IMR-90 (cell line): ENCODE measurements around the gene SYTL3. TPM values are rescaled to one million over a fixed set of nuclear protein-coding genes. Genes with fewer than 3 reads are reported as not detected.

Experiments
- ATAC-seq: fragments of 200-7000 bp; cut with Tn5 transposase; 2 replicates; pipeline ENCODE4 v1.9.1; 2020; ENCODE audit warnings: low read depth, mild to moderate bottlenecking, moderate library complexity
- BruUV-seq: library from RNA; stranded (reverse); fragments of 400-500 nt; replicated peaks from 2 replicates; lab custom pipeline; 2021; lab: Mats Ljungman, UMichigan
- CTCF ChIA-PET: fragments of 300-600 bp; formaldehyde crosslinking; extraction: SDS; loops from one replicate; lab custom pipeline; 2021; ENCODE audit warnings: antibody characterized with exemption; lab: Yijun Ruan, JAX
- POLR2A ChIA-PET: fragments of 300-600 bp; sonication (Branson Sonifier 250); formaldehyde crosslinking; loops from one replicate; lab custom pipeline; 2022; ENCODE audit warnings: antibody characterized with exemption; ENCODE audit not compliant: unreplicated experiment; lab: Charles Lee
- DNase-seq: peaks from one replicate; pipeline ENCODE4 v3.0.0; 2013
- H2AFZ ChIP-seq: replicated peaks from 2 replicates; pipeline ENCODE3; 2013; ENCODE audit warnings: low read length, mild to moderate bottlenecking; ENCODE audit not compliant: poor library complexity
- H2AK5ac ChIP-seq: 2 replicates; pipeline ENCODE4 v1.6.1; 2013; ENCODE audit warnings: low read depth, low read length, inconsistent platforms
- H2AK9ac ChIP-seq: replicated peaks from 2 replicates; pipeline ENCODE3; 2013; ENCODE audit warnings: mild to moderate bottlenecking, low read depth, low read length, moderate library complexity; ENCODE audit not compliant: poor library complexity
- H2BK120ac ChIP-seq: 2 replicates; pipeline ENCODE4 v1.6.1; 2013; ENCODE audit warnings: low read depth, low read length, inconsistent platforms
- H2BK15ac ChIP-seq: 3 replicates; pipeline ENCODE4 v1.6.1; 2013; ENCODE audit warnings: low read depth, low read length, inconsistent platforms
- H2BK20ac ChIP-seq: 2 replicates; pipeline ENCODE4 v1.6.1; 2013; ENCODE audit warnings: low read depth, mild to moderate bottlenecking, inconsistent platforms, low read length, moderate library complexity
- H2BK5ac ChIP-seq: 2 replicates; pipeline ENCODE4 v1.6.1; 2013; ENCODE audit warnings: mild to moderate bottlenecking, low read depth, low read length, inconsistent platforms; ENCODE audit not compliant: poor library complexity, severe bottlenecking
- H3K14ac ChIP-seq: replicated peaks from 2 replicates; pipeline ENCODE4 v1.6.1; 2013; ENCODE audit warnings: low read depth, low read length, inconsistent platforms
- H3K18ac ChIP-seq: 2 replicates; pipeline ENCODE4 v1.6.1; 2013; ENCODE audit warnings: low read depth, low read length, control low read depth
- H3K23ac ChIP-seq: 2 replicates; pipeline ENCODE4 v1.6.1; 2013; ENCODE audit warnings: low read depth, low read length, inconsistent platforms
- H3K27ac ChIP-seq: 2 replicates; pipeline ENCODE4 v1.5.1; 2013; ENCODE audit warnings: mild to moderate bottlenecking, control low read depth, low read length; ENCODE audit not compliant: insufficient read depth
- H3K27me3 ChIP-seq: 2 replicates; pipeline ENCODE4 v1.6.1; 2013; ENCODE audit warnings: low read length; ENCODE audit not compliant: control insufficient read depth, insufficient read depth
- H3K36me3 ChIP-seq: 2 replicates; pipeline ENCODE4 v1.6.1; 2013; ENCODE audit warnings: low read length, mixed read lengths; ENCODE audit not compliant: control insufficient read depth, insufficient read depth
- H3K4ac ChIP-seq: 2 replicates; pipeline ENCODE4 v1.6.1; 2013; ENCODE audit warnings: low read depth, low read length, inconsistent platforms
- H3K4me1 ChIP-seq: 2 replicates; pipeline ENCODE4 v1.6.1; 2013; ENCODE audit warnings: low read length, mixed read lengths; ENCODE audit not compliant: control insufficient read depth, insufficient read depth
- H3K4me2 ChIP-seq: 2 replicates; pipeline ENCODE4 v1.6.1; 2013; ENCODE audit warnings: low read depth, mild to moderate bottlenecking, control low read depth, low read length, moderate library complexity
- H3K4me3 ChIP-seq: 2 replicates; pipeline ENCODE4 v1.5.1; 2013; ENCODE audit warnings: low read depth, mild to moderate bottlenecking, control low read depth, low read length, moderate library complexity; ENCODE audit not compliant: insufficient read depth
- H3K56ac ChIP-seq: 2 replicates; pipeline ENCODE4 v1.6.1; 2013; ENCODE audit warnings: low read length, inconsistent platforms; ENCODE audit not compliant: insufficient read depth; ENCODE audit errors: extremely low read depth
- H3K79me1 ChIP-seq, 2 experiments: 2 replicates each; pipeline ENCODE4 v1.6.1; 2013; ENCODE audit warnings: low read length in 2 of 2, inconsistent platforms in 1 of 2, low read depth in 1 of 2
- H3K9ac ChIP-seq: 2 replicates; pipeline ENCODE4 v1.6.1; 2013; ENCODE audit warnings: low read depth, low read length, control low read depth
- H3K9me1 ChIP-seq: 2 replicates; pipeline ENCODE4 v1.6.1; 2013; ENCODE audit warnings: low read length, inconsistent platforms; ENCODE audit not compliant: insufficient read depth
- H3K9me3 ChIP-seq: 2 replicates; pipeline ENCODE4 v1.6.1; 2013; ENCODE audit warnings: low read length; ENCODE audit not compliant: control insufficient read depth, insufficient read depth
- H4K20me1 ChIP-seq: 2 replicates; pipeline ENCODE4 v1.6.1; 2013; ENCODE audit warnings: low read length, inconsistent platforms; ENCODE audit not compliant: insufficient read depth
- H4K5ac ChIP-seq: 2 replicates; pipeline ENCODE4 v1.6.1; 2013; ENCODE audit warnings: mild to moderate bottlenecking, low read depth, low read length, control low read depth
- H4K8ac ChIP-seq, 2 experiments: 2 replicates each; pipeline ENCODE4 v1.6.1; 2013; ENCODE audit warnings: low read depth in 2 of 2, low read length in 2 of 2, control low read depth in 1 of 2, inconsistent platforms in 1 of 2
- H4K91ac ChIP-seq: 2 replicates; pipeline ENCODE4 v1.6.1; 2013; ENCODE audit warnings: low read depth, low read length, inconsistent platforms; ENCODE audit not compliant: insufficient read depth
- BHLHE40 ChIP-seq: fragments of 150-350 bp; IDR thresholded peaks from 2 replicates; pipeline ENCODE4 v1.6.1; 2016; ENCODE audit warnings: mild to moderate bottlenecking, low read depth, low read length
- CEBPB ChIP-seq: IDR thresholded peaks from 2 replicates; pipeline ENCODE4 v1.6.1; 2012; ENCODE audit warnings: low read depth, low read length, improper control_type of control experiment
- CHD1 ChIP-seq: IDR thresholded peaks from 2 replicates; pipeline ENCODE4 v1.6.1; 2012; ENCODE audit warnings: low read depth, low read length, improper control_type of control experiment
- FOS ChIP-seq: fragments of 150-350 bp; IDR thresholded peaks from 2 replicates; pipeline ENCODE4 v1.6.1; 2016; ENCODE audit warnings: low read depth, low read length
- MAFK ChIP-seq: IDR thresholded peaks from 2 replicates; pipeline ENCODE4 v1.6.1; 2012; ENCODE audit warnings: low read depth, low read length, improper control_type of control experiment
- MAZ ChIP-seq: IDR thresholded peaks from 2 replicates; pipeline ENCODE4 v1.6.1; 2012; ENCODE audit warnings: low read depth, mild to moderate bottlenecking, low read length, improper control_type of control experiment, moderate library complexity, borderline replicate concordance
- MXI1 ChIP-seq: IDR thresholded peaks from 2 replicates; pipeline ENCODE4 v1.6.1; 2012; ENCODE audit warnings: low read depth, mild to moderate bottlenecking, low read length, moderate library complexity, borderline replicate concordance
- NFE2L2 ChIP-seq: fragments of 150-350 bp; IDR thresholded peaks from 2 replicates; pipeline ENCODE4 v1.6.1; 2016; ENCODE audit warnings: low read depth, mild to moderate bottlenecking, low read length
- POLR2A ChIP-seq: IDR thresholded peaks from 2 replicates; pipeline ENCODE4 v1.6.1; 2012; ENCODE audit warnings: mild to moderate bottlenecking, low read depth, low read length
- RAD21 ChIP-seq: IDR thresholded peaks from 2 replicates; pipeline ENCODE4 v1.6.1; 2012; ENCODE audit warnings: low read length, improper control_type of control experiment
- RCOR1 ChIP-seq: IDR thresholded peaks from 2 replicates; pipeline ENCODE4 v1.6.1; 2012; ENCODE audit warnings: mild to moderate bottlenecking, low read length, improper control_type of control experiment; ENCODE audit not compliant: insufficient replicate concordance
- RFX5 ChIP-seq: IDR thresholded peaks from 2 replicates; pipeline ENCODE4 v1.8.0; 2012; ENCODE audit warnings: low read depth, mild to moderate bottlenecking, low read length, moderate library complexity
- SMC3 ChIP-seq: fragments of 150-350 bp; IDR thresholded peaks from 2 replicates; pipeline ENCODE4 v1.6.1; 2016; ENCODE audit warnings: low read depth, mild to moderate bottlenecking, antibody characterized with exemption, low read length, moderate library complexity
- USF2 ChIP-seq: fragments of 150-350 bp; IDR thresholded peaks from 2 replicates; pipeline ENCODE4 v1.6.1; 2017; ENCODE audit warnings: mild to moderate bottlenecking, antibody characterized with exemption, low read length, low read depth
- WGBS, 2 experiments: methylation state at CpG; one replicate each; pipeline versions ENCODE4 v1.1.5 to v1.1.7; 2013; ENCODE audit warnings: missing lambda C conversion rate in 2 of 2; ENCODE audit not compliant: insufficient read length in 1 of 2; ENCODE audit errors: extremely low coverage in 2 of 2; 5-methylcytosine and 5-hydroxymethylcytosine counted together
- dilution Hi-C: fragments of 300-500 bp; cut with HindIII; formaldehyde crosslinking; loops from one replicate; pipeline ENCODE4 v1.14.3; 2018; ENCODE audit warnings: low sequenced_read_pairs; ENCODE audit not compliant: unreplicated experiment
- in situ Hi-C: fragments of 300-500 bp; cut with MboI; formaldehyde crosslinking; loops from 3 replicates; pipeline ENCODE4 v1.14.3; 2019; ENCODE audit warnings: low sequenced_read_pairs, inconsistent platforms, mixed read lengths
- intact Hi-C: fragments of 100-400 bp; cut with micrococcal nuclease; formaldehyde crosslinking; loops from 2 replicates; pipeline ENCODE4 v1.10.0; 2022
- polyA plus RNA-seq, 3 experiments: library from polyadenylated mRNA; depleted of rRNA; stranded (reverse); fragments of >200 nt; gene quantifications; 2 replicates each; pipeline ENCODE4 v1.2.3, GENCODE V29; 2012; ENCODE audit warnings: low replicate concordance in 1 of 3
- total RNA-seq: library from RNA; depleted of rRNA; stranded (reverse); fragments of >200 nt; gene quantifications from 2 replicates; pipeline ENCODE4 v1.2.3, GENCODE V29; 2012
- TF ChIP-seq, protein P1 (sequence below): fragments of 150-350 bp; IDR thresholded peaks from 2 replicates; pipeline ENCODE4 v1.6.1; 2016; ENCODE audit warnings: low read depth, mild to moderate bottlenecking, low read length, moderate library complexity, borderline replicate concordance

SYTL3 gene
- total and polyA plus RNA-seq, 2 of the 4 experiments (the other 2 are of a cell fraction): 2.9 to 4.3 TPM

- no peak for TF ChIP-seq CHD1
Observed at GRCh38 chr6:158642097-158642601, 7.7 kb upstream of the SYTL3 start (continued).

DNA sequence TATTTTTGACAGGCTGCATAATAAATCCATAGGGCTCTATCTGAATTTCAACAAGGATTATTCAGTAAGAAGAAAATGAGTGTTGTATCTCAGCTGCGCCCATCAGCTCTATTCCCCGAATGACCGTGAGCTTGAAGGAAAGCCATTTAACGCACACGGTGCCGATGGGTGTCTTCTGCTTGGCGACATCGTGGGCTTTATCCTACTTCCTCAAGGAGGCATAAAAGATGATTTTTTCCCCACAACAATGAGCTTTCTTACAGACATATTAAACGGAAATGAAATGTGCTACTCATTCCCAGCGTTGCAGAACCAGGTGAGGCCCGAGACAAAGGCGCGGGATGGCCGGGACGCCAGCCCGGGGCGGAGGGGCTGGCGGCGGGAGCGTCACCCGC, 6.0 kb upstream of the SYTL3 start:
- Histone ChIP-seq H3K9ac (peak overlapping the region; percentile 95), H3K9me1 (peaks cover 19% of the 10 kb centered on the region; the same call in 1 of the 2 replicates), H2AK5ac (peak overlapping the region; percentile 72), H3K4ac (peak overlapping the region; percentile 94), H3K4me3 (peak overlapping the region; percentile 95), H3K23ac (peak overlapping the region; percentile 99), H2AK9ac (peak overlapping the region; percentile 99), H3K56ac (peak overlapping the region; percentile 89), H3K27ac (peak overlapping the region; percentile 98), H3K18ac (peak overlapping the region; percentile 22), H3K79me1 (peaks cover 17 to 51% of the 10 kb centered on the region in 2 experiments), H3K36me3 (peaks cover 11% of the 10 kb centered on the region), H4K91ac (peak overlapping the region; percentile 81), H2BK120ac (peak overlapping the region; percentile 72; the same call in 1 of the 2 replicates), H3K4me2 (peak overlapping the region; percentile 76), H3K9me3 (no peaks in the 10 kb centered on the region), H2BK5ac (peak overlapping the region; percentile 96), H4K20me1 (peaks cover 30% of the 10 kb centered on the region), H2BK20ac (no peak overlapping the region), H3K4me1 (peaks cover 22% of the 10 kb centered on the region), H4K8ac (peak overlapping the region; percentile 80 to 88), H4K5ac (peak overlapping the region; percentile 32; the same call in 1 of the 2 replicates), H2AFZ (peak overlapping the region; percentile 94), H3K27me3 (no peaks in the 10 kb centered on the region), H3K14ac (peak overlapping the region; percentile 97), H2BK15ac (peak overlapping the region; percentile 6; the same call in 2 of the 3 replicates)
- in situ Hi-C loops (loop anchor here (25.0 kb wide), 1 partner anchor 1068 kb away; no protein-coding TSS in a partner anchor), dilution Hi-C loops (no loop called here), intact Hi-C loops (loop anchor here (2.0 kb wide), 1 partner anchor 47 kb away; no protein-coding TSS in a partner anchor)
- no peak for TF ChIP-seq CEBPB
- TF ChIP-seq POLR2A: no peak
- no peak for TF ChIP-seq RAD21
- TF ChIP-seq NFE2L2: no peak
- TF ChIP-seq, protein P1, sequence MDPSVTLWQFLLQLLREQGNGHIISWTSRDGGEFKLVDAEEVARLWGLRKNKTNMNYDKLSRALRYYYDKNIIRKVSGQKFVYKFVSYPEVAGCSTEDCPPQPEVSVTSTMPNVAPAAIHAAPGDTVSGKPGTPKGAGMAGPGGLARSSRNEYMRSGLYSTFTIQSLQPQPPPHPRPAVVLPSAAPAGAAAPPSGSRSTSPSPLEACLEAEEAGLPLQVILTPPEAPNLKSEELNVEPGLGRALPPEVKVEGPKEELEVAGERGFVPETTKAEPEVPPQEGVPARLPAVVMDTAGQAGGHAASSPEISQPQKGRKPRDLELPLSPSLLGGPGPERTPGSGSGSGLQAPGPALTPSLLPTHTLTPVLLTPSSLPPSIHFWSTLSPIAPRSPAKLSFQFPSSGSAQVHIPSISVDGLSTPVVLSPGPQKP: no peak
- no peak for TF ChIP-seq BHLHE40
- TF ChIP-seq MAZ: no peak
- no peak for TF ChIP-seq USF2
- no peak for TF ChIP-seq RCOR1
- TF ChIP-seq SMC3: no peak
- TF ChIP-seq RFX5: no peak
- no peak for TF ChIP-seq MAFK
- TF ChIP-seq FOS: no peak
- no peak for TF ChIP-seq CHD1
- TF ChIP-seq MXI1: no peak
- BruUV-seq: no TSS peak
- ATAC-seq (no peak), DNase-seq (no peak)
- WGBS, 2 experiments: 0% methylated on average over 4 of the region's 21 CpGs; no CpG with 5 or more reads in 1 of the 2 experiments
- ChIA-PET CTCF (interaction anchor here (0.8 to 1.1 kb wide), 3 partner anchors 10 to 54 kb away, joined by 3 to 6 read pairs (median 3); no protein-coding TSS in a partner anchor), POLR2A (interaction anchor here (1.0 kb wide), 1 partner anchor 11 kb away, joined by 3 read pairs; no protein-coding TSS in a partner anchor)
